HepG2 (cell line): ENCODE measurements around the gene STXBP4. TPM values are rescaled to one million over a fixed set of nuclear protein-coding genes. Genes with fewer than 3 reads are reported as not detected.

Experiments used
- CEBPB ChIP-seq: IDR thresholded peaks from 2 replicates; pipeline ENCODE4 v1.6.1; 2011; ENCODE audit warnings: low read depth, low read length, improper control_type of control experiment, borderline replicate concordance
- GTF2F1 ChIP-seq: fragments of 150-350 bp; IDR thresholded peaks from 2 replicates; pipeline ENCODE4 v1.6.1; 2014; ENCODE audit warnings: low read length
- KDM6A ChIP-seq: IDR thresholded peaks from 2 replicates; pipeline ENCODE4 v1.6.1; 2016; ENCODE audit warnings: low read depth
- PRDM4 ChIP-seq: sonication (generic); formaldehyde crosslinking; IDR thresholded peaks from 2 replicates; pipeline ENCODE4 v1.9.0; 2021; ENCODE audit warnings: missing genetic modification reagents, borderline replicate concordance
- REPIN1 ChIP-seq: sonication (generic); formaldehyde crosslinking; IDR thresholded peaks from 2 replicates; pipeline ENCODE4 v1.8.0; 2022; ENCODE audit warnings: missing genetic modification reagents, low read depth, mild to moderate bottlenecking, borderline replicate concordance
- SALL2 ChIP-seq: sonication (generic); formaldehyde crosslinking; IDR thresholded peaks from 2 replicates; pipeline ENCODE4 v1.8.1; 2023; ENCODE audit warnings: mild to moderate bottlenecking, missing genetic modification reagents, inconsistent platforms
- SOX6 ChIP-seq, 2 experiments: fragments of 450-650 bp in 1 of 2; sonication (generic) in 1 of 2; formaldehyde crosslinking in 1 of 2; IDR thresholded peaks; 2 replicates each; pipeline versions ENCODE4 v1.4.0 to v1.6.1; 2017 to 2020; ENCODE audit warnings: antibody characterized with exemption in 1 of 2, mild to moderate bottlenecking in 1 of 2, missing genetic modification reagents in 1 of 2
- ZNF281 ChIP-seq: sonication (generic); formaldehyde crosslinking; IDR thresholded peaks from 2 replicates; pipeline ENCODE4 v1.4.0; 2020; ENCODE audit warnings: missing genetic modification reagents, borderline replicate concordance
- ZNF503 ChIP-seq: sonication (generic); formaldehyde crosslinking; IDR thresholded peaks from 2 replicates; pipeline ENCODE4 v1.4.0; 2020; ENCODE audit warnings: missing genetic modification reagents
- ZNF614 ChIP-seq: IDR thresholded peaks from 2 replicates; pipeline ENCODE4 v1.6.1; 2018; ENCODE audit warnings: missing biosample characterization, missing genetic modification reagents, inconsistent platforms, borderline replicate concordance
- ZNF644 ChIP-seq: IDR thresholded peaks from 2 replicates; pipeline ENCODE4 v1.6.1; 2016; ENCODE audit warnings: low read depth
- ZNF672 ChIP-seq: sonication (generic); formaldehyde crosslinking; IDR thresholded peaks from 2 replicates; pipeline ENCODE4 v1.8.1; 2022; ENCODE audit warnings: missing genetic modification reagents
- ZSCAN9 ChIP-seq: IDR thresholded peaks from 2 replicates; pipeline ENCODE4 v1.6.1; 2016; ENCODE audit warnings: borderline replicate concordance
- polyA plus RNA-seq, 8 experiments: library from polyadenylated mRNA; depleted of rRNA in 3 of 8; stranded (reverse) in 7 of 8; unstranded in 1 of 8; fragments of >200 nt; fragmentation: Illumina TruSeq in 4 of 8; extraction: Trizol in 4 of 8; gene quantifications; 2 replicates each; pipeline versions ENCODE4 v1.2.1 to v1.2.3, GENCODE V29; 2011 to 2016; ENCODE audit warnings: low read depth in 4 of 8, missing spikeins in 1 of 8, mixed read lengths in 1 of 8; ENCODE audit not compliant: insufficient read depth in 1 of 8
- total RNA-seq, 5 experiments: library from RNA; depleted of rRNA; stranded (reverse); fragments of >200 nt; fragmentation: Illumina TruSeq; extraction: Trizol; gene quantifications; 2 replicates each; pipeline ENCODE4 v1.2.3, GENCODE V29; 2016; ENCODE audit warnings: low read depth in 1 of 5
- TF ChIP-seq, protein P1 (sequence below): sonication (generic); formaldehyde crosslinking; IDR thresholded peaks from 2 replicates; pipeline ENCODE4 v1.5.1; 2020; ENCODE audit warnings: mild to moderate bottlenecking, missing genetic modification reagents, borderline replicate concordance

Gene STXBP4
- total and polyA plus RNA-seq, 2 of the 13 experiments (the other 11 are each of a cell fraction or from before 2014, with no cell fraction given) = 8.5 to 36.1 TPM

- TF ChIP-seq ZNF281 (CRISPR knock-in tag) (peak; percentile 29; the same call in 1 of the 2 replicates), ZSCAN9 (CRISPR knock-in tag) (peak; percentile 53; the same call in 1 of the 2 replicates), ZNF614 (CRISPR knock-in tag) (0 out of 2 replicates have a peak, but pooled peaks have one; percentile 38), KDM6A (CRISPR knock-in tag) (peak; percentile 85), CEBPB (peak; percentile 13; the same call in 1 of the 2 replicates), REPIN1 (CRISPR knock-in tag) (no peak), ZNF672 (CRISPR knock-in tag) (no peak), ZNF503 (0 out of 2 replicates have a peak, but pooled peaks have one; percentile 38), SALL2 (CRISPR knock-in tag) (no peak), SOX6 (IDR thresholded peaks at IDR 0.05) (no peak), SOX6 (CRISPR knock-in tag; IDR thresholded peaks at IDR 0.05) (peak; percentile 90), ZNF644 (no peak), PRDM4 (CRISPR knock-in tag) (no peak), GTF2F1 (no peak)
- TF ChIP-seq, protein P1, sequence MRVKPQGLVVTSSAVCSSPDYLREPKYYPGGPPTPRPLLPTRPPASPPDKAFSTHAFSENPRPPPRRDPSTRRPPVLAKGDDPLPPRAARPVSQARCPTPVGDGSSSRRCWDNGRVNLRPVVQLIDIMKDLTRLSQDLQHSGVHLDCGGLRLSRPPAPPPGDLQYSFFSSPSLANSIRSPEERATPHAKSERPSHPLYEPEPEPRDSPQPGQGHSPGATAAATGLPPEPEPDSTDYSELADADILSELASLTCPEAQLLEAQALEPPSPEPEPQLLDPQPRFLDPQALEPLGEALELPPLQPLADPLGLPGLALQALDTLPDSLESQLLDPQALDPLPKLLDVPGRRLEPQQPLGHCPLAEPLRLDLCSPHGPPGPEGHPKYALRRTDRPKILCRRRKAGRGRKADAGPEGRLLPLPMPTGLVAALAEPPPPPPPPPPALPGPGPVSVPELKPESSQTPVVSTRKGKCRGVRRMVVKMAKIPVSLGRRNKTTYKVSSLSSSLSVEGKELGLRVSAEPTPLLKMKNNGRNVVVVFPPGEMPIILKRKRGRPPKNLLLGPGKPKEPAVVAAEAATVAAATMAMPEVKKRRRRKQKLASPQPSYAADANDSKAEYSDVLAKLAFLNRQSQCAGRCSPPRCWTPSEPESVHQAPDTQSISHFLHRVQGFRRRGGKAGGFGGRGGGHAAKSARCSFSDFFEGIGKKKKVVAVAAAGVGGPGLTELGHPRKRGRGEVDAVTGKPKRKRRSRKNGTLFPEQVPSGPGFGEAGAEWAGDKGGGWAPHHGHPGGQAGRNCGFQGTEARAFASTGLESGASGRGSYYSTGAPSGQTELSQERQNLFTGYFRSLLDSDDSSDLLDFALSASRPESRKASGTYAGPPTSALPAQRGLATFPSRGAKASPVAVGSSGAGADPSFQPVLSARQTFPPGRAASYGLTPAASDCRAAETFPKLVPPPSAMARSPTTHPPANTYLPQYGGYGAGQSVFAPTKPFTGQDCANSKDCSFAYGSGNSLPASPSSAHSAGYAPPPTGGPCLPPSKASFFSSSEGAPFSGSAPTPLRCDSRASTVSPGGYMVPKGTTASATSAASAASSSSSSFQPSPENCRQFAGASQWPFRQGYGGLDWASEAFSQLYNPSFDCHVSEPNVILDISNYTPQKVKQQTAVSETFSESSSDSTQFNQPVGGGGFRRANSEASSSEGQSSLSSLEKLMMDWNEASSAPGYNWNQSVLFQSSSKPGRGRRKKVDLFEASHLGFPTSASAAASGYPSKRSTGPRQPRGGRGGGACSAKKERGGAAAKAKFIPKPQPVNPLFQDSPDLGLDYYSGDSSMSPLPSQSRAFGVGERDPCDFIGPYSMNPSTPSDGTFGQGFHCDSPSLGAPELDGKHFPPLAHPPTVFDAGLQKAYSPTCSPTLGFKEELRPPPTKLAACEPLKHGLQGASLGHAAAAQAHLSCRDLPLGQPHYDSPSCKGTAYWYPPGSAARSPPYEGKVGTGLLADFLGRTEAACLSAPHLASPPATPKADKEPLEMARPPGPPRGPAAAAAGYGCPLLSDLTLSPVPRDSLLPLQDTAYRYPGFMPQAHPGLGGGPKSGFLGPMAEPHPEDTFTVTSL = peak; percentile 62; the same call in 1 of the 2 replicates
Measured at GRCh38 chr17:55068862-55069811, 100.6 kb downstream of the STXBP4 start (continued).
